ENCODE measurements around the gene REG4.

GRCh38 chr1:119771016-119771415, 40.2 kb downstream of the REG4 start:
- TF ChIP-seq, protein P1, sequence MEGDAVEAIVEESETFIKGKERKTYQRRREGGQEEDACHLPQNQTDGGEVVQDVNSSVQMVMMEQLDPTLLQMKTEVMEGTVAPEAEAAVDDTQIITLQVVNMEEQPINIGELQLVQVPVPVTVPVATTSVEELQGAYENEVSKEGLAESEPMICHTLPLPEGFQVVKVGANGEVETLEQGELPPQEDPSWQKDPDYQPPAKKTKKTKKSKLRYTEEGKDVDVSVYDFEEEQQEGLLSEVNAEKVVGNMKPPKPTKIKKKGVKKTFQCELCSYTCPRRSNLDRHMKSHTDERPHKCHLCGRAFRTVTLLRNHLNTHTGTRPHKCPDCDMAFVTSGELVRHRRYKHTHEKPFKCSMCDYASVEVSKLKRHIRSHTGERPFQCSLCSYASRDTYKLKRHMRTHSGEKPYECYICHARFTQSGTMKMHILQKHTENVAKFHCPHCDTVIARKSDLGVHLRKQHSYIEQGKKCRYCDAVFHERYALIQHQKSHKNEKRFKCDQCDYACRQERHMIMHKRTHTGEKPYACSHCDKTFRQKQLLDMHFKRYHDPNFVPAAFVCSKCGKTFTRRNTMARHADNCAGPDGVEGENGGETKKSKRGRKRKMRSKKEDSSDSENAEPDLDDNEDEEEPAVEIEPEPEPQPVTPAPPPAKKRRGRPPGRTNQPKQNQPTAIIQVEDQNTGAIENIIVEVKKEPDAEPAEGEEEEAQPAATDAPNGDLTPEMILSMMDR (tag by site-specific recombination; IDR thresholded peaks at IDR 0.05) = 0 out of 2 replicates have a peak, but pooled peaks have one; percentile 42
- TF ChIP-seq REST (tag by site-specific recombination; IDR thresholded peaks at IDR 0.05) = no peak
- peak; percentile 52; the same call in 1 of the 2 replicates for TF ChIP-seq PRDM1 (tag by site-specific recombination; IDR thresholded peaks at IDR 0.05)
- no peak for TF ChIP-seq ZNF24 (tag by site-specific recombination; IDR thresholded peaks at IDR 0.05)
- TF ChIP-seq, protein P2, sequence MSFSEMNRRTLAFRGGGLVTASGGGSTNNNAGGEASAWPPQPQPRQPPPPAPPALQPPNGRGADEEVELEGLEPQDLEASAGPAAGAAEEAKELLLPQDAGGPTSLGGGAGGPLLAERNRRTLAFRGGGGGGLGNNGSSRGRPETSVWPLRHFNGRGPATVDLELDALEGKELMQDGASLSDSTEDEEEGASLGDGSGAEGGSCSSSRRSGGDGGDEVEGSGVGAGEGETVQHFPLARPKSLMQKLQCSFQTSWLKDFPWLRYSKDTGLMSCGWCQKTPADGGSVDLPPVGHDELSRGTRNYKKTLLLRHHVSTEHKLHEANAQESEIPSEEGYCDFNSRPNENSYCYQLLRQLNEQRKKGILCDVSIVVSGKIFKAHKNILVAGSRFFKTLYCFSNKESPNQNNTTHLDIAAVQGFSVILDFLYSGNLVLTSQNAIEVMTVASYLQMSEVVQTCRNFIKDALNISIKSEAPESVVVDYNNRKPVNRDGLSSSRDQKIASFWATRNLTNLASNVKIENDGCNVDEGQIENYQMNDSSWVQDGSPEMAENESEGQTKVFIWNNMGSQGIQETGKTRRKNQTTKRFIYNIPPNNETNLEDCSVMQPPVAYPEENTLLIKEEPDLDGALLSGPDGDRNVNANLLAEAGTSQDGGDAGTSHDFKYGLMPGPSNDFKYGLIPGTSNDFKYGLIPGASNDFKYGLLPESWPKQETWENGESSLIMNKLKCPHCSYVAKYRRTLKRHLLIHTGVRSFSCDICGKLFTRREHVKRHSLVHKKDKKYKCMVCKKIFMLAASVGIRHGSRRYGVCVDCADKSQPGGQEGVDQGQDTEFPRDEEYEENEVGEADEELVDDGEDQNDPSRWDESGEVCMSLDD (tag by site-specific recombination; IDR thresholded peaks at IDR 0.05) = no peak
- TF ChIP-seq ZFHX2 (tag by site-specific recombination; conservative IDR thresholded peaks at IDR 0.05) = no peak
- TF ChIP-seq HOXA7 (CRISPR knock-in tag; IDR thresholded peaks at IDR 0.05; ENCODE audit: borderline replicate concordance) = no peak
- TF ChIP-seq ZNF785 (tag by site-specific recombination; IDR thresholded peaks at IDR 0.05) = no peak
- no peak for TF ChIP-seq ZBTB20 (tag by site-specific recombination; IDR thresholded peaks at IDR 0.05)
- TF ChIP-seq ZNF184 (tag by site-specific recombination; IDR thresholded peaks at IDR 0.05) = no peak
- TF ChIP-seq ZNF660 (tag by site-specific recombination; IDR thresholded peaks at IDR 0.05) = no peak
- no peak for TF ChIP-seq ZNF239 (tag by site-specific recombination; IDR thresholded peaks at IDR 0.05)
- TF ChIP-seq ZNF112 (tag by site-specific recombination; IDR thresholded peaks at IDR 0.05) = no peak
- TF ChIP-seq ZNF214 (tag by site-specific recombination; IDR thresholded peaks at IDR 0.05; ENCODE audit: borderline replicate concordance) = no peak

Measured in HEK293 (cell line).